ENCODE data around the gene PRPSAP1.

PRPSAP1 gene

DNA sequence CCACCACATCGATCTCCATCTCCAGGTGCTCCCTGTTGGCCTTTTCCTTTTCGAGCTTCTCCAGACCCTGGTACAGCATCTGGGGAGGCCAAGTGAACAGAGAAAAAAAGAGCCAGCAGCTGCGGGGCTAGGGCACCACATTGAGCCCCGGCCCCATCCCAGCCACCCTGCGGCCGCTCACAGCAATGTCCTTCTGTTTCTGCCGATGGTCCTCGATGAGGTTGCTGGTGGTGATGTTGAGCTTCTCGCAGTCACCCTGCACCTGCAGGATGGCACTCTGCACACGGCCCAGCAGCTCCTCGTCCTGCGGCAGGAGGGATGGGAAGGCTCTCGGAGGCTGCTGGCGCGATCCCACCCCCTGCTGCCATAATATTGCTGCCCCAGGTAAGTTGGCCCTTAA lies 73.1 kb downstream of the PRPSAP1 start:
- Mint-ChIP-seq H3K4me1 (peaks cover 4% of the 10 kb centered on the region), H3K27me3 (ENCODE audit: low read depth) (no peaks in the 10 kb centered on the region), H3K36me3 (ENCODE audit: low read depth) (peaks cover 5% of the 10 kb centered on the region), H3K9me3 (no peaks in the 10 kb centered on the region), H3K4me3 (no peak overlapping the region), H3K27ac (no peak overlapping the region)
- TF ChIP-seq, protein P1, sequence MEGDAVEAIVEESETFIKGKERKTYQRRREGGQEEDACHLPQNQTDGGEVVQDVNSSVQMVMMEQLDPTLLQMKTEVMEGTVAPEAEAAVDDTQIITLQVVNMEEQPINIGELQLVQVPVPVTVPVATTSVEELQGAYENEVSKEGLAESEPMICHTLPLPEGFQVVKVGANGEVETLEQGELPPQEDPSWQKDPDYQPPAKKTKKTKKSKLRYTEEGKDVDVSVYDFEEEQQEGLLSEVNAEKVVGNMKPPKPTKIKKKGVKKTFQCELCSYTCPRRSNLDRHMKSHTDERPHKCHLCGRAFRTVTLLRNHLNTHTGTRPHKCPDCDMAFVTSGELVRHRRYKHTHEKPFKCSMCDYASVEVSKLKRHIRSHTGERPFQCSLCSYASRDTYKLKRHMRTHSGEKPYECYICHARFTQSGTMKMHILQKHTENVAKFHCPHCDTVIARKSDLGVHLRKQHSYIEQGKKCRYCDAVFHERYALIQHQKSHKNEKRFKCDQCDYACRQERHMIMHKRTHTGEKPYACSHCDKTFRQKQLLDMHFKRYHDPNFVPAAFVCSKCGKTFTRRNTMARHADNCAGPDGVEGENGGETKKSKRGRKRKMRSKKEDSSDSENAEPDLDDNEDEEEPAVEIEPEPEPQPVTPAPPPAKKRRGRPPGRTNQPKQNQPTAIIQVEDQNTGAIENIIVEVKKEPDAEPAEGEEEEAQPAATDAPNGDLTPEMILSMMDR (IDR thresholded peaks at IDR 0.05; ENCODE audit: unreplicated experiment in 3 of 3): no peak

DNA sequence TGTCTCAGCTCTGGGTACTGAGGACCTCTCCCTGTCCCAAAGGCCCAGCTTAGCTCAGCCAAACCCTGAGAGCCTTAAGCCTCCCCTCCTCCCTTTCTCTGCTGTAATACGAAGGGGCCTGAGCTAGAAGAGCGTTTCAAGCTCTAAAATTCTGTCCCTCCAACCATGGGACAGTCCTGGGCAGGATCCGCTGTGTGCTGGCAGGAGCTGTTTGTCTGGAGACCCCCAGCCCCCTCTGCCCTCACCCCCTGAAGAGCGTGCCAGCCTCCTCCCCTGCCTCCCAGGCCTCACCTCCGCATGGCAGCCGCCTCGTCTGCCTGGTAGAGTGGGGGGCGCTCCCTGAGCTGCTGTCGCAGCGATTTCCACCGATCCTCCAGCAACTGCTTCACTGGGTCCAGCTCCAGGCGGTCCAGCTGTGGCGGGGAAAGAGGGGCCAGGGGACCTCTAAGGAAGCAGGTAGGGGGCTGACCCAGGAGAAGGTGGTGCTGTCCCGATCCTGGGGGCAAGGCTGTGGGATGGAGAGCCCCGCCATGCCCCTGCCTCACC lies 73.9 kb downstream of the PRPSAP1 start:
- Mint-ChIP-seq H3K9me3 (no peaks in the 10 kb centered on the region), H3K36me3 (ENCODE audit: low read depth) (peaks cover 5% of the 10 kb centered on the region), H3K27ac (no peak overlapping the region), H3K4me1 (peaks cover 4% of the 10 kb centered on the region), H3K27me3 (ENCODE audit: low read depth) (no peaks in the 10 kb centered on the region), H3K4me3 (no peak overlapping the region)
- TF ChIP-seq, protein P1 (IDR thresholded peaks at IDR 0.05; ENCODE audit: unreplicated experiment in 3 of 3): peak in 1 of 3 experiments; percentile 20

DNA sequence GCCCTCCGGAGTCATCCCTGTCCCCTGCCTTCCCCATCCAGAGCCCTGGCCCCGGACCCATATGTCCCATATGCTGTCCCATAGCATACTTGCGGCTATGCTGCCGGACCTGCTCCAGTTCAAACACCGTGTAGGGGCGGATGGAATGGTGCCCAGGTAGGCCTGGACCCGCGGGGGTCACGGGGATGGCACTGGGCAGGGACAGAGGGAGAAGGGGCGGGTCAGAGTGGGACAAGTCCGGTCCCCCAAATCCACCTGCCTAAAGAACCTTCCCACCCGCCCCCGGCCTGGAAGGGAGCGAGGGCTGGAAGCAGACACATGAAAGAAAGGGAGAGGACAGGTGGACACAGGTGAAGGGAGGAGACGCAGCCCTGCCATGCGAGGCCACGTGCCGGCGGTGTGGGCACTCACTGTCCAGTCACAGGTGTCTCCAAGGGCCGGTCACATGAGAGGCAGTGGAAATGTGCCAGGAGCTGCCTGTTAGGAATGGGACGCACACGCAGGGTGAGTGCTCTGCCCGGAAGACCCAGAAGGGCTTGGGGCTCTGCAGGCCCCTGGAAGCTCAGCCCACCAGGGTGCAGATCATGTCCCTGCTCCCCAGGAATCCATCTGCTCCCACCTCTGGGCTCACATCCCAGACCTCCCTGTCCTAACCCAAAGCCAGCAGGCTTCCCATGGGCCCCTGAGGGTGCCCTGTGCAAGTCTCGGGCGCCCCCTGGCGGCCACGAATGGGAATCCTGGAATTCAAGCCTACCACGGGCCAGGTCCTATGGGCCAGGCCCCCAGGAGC lies 74.6 kb downstream of the PRPSAP1 start:
- H3K9me3 Mint-ChIP-seq: no peaks in the 10 kb centered on the region
- peaks cover 4% of the 10 kb centered on the region for H3K4me1 Mint-ChIP-seq
- H3K27ac Mint-ChIP-seq: no peak overlapping the region
- TF ChIP-seq, protein P1 (IDR thresholded peaks at IDR 0.05; ENCODE audit: unreplicated experiment in 3 of 3): peak; percentile 95 to 96 (median 95)
- H3K27me3 Mint-ChIP-seq (ENCODE audit: low read depth): no peaks in the 10 kb centered on the region
- peaks cover 5% of the 10 kb centered on the region for H3K36me3 Mint-ChIP-seq (ENCODE audit: low read depth)
- no peak overlapping the region for H3K4me3 Mint-ChIP-seq

DNA sequence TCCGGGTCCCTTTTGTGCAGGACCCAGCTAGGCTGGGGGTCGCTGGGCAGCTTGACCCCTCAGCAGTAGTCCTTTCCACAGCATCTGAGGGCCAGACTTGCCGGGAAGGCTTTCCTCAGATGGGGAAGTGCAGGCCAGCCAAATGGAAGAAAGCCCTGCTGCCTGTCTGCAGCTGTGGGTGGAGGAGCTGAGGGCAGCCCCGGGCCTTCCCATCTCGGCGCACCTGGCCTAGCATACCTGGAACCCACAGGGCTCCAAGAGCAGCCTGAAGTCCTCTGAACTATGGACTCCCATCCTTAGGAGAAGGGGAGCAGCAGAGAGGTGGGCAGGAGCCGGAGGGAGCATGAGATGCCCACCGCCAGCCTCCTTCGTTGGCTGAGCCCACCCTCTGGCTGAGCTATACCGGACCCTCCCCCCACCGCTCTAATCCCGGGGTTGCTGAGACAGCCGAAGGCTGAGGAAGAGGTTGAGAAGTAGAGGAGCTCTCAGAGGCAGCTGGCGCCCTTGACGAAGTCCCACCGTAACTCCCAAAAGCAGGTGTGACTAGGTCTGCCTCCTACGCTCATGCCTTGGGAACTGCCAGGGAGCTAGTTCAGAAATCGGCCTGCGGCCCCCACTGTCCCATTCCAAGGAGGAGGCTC lies 75.3 kb downstream of the PRPSAP1 start:
- Mint-ChIP-seq H3K4me3 (no peak overlapping the region), H3K36me3 (ENCODE audit: low read depth) (peaks cover 5% of the 10 kb centered on the region), H3K27me3 (ENCODE audit: low read depth) (no peaks in the 10 kb centered on the region), H3K9me3 (no peaks in the 10 kb centered on the region), H3K4me1 (peaks cover 4% of the 10 kb centered on the region), H3K27ac (no peak overlapping the region)
- TF ChIP-seq, protein P1 (IDR thresholded peaks at IDR 0.05; ENCODE audit: unreplicated experiment in 3 of 3): no peak

DNA sequence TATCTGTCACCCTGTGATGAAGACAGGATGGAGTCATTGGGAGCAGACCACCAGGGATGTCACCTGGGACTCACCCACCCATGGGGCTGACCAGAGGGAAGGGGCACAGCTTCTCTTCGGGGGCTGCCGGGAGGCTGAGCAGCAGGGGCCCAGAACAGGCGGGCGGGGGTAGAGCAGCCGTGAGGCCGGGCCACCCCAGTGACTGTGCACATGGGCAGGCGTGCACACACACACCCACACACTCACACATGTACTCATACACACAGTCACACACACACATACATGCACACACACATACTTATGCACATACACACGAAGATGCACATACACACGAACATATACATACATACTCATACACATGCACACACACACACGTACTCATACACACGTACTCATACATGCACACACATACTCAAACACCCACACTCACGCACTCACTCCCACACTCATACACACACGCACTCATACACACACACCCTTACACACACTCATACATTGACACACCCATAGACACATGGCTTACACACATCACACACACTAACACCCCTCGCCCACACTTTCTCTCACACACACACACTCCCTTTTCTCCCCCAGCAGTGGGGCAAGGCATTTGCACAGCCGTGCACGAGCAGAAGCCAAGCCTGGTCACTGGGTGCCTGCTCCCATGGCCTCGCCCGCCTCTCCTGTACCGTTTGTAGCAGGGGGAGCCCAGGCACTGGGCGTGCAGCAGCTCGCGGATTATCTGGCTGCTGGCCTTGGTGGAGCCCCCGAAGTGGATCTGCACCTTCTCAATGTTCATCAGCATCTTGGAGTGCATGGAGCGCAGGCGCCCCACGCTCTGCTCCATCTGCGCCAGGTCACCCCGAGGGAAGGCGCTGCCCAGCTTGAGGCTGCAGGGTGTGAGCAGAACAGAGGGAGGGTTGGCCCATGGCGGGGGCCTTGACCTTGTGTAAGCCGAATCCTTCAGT lies 76.1 kb downstream of the PRPSAP1 start:
- Mint-ChIP-seq H3K27me3 (ENCODE audit: low read depth) (no peaks in the 10 kb centered on the region), H3K9me3 (no peaks in the 10 kb centered on the region), H3K4me3 (no peak overlapping the region), H3K27ac (no peak overlapping the region), H3K4me1 (peaks cover 8% of the 10 kb centered on the region), H3K36me3 (ENCODE audit: low read depth) (peaks cover 5% of the 10 kb centered on the region)
- TF ChIP-seq, protein P1 (IDR thresholded peaks at IDR 0.05; ENCODE audit: unreplicated experiment in 3 of 3): no peak
